PFSK-1 (cell line): ENCODE results near the gene SMARCD3.

Source experiments
- FOXP2 ChIP-seq: optimal IDR thresholded peaks from 2 replicates; pipeline ENCODE3; 2011; ENCODE audit warnings: borderline replicate concordance, control low read depth, inconsistent platforms; ENCODE audit not compliant: insufficient read depth; ENCODE audit errors: extremely low read length, extremely low read depth
- POLR2AphosphoS5 ChIP-seq: IDR thresholded peaks from 2 replicates; pipeline ENCODE4 v1.6.1; 2012; ENCODE audit warnings: low read depth, mild to moderate bottlenecking, control low read depth, low read length, moderate library complexity
- REST ChIP-seq, 2 experiments: IDR thresholded peaks; 2 replicates each; pipeline versions ENCODE4 v1.6.1 to v1.8.0; 2011 to 2012; ENCODE audit warnings: low read depth in 2 of 2, low read length in 2 of 2, control low read depth in 1 of 2, inconsistent platforms in 1 of 2, mild to moderate bottlenecking in 1 of 2, moderate library complexity in 1 of 2; ENCODE audit not compliant: insufficient read depth in 1 of 2
- SIN3A ChIP-seq: IDR thresholded peaks from 2 replicates; pipeline ENCODE4 v1.6.1; 2012; ENCODE audit warnings: mild to moderate bottlenecking, low read length, moderate library complexity, borderline replicate concordance; ENCODE audit not compliant: insufficient read depth
- TAF1 ChIP-seq: IDR thresholded peaks from 2 replicates; pipeline ENCODE4 v1.6.1; 2012; ENCODE audit warnings: low read length, control low read depth, borderline replicate concordance; ENCODE audit not compliant: insufficient read depth

The SMARCD3 gene

GRCh38 chr7:151276666-151277590 lies 28.4 kb upstream of the SMARCD3 start:
- peak; percentile 60 for TF ChIP-seq FOXP2
- no peak for TF ChIP-seq TAF1

- TF ChIP-seq REST (IDR thresholded peaks at IDR 0.05; ENCODE audit: insufficient read depth in 1 of 2, low read depth in 2 of 2, low read length in 2 of 2) (no peak), POLR2AphosphoS5 (no peak)
Measured at GRCh38 chr7:151275813-151276577, 27.5 kb upstream of the SMARCD3 start.

- TF ChIP-seq POLR2AphosphoS5 (no peak), TAF1 (no peak), REST (IDR thresholded peaks at IDR 0.05; ENCODE audit: insufficient read depth in 1 of 2, low read depth in 2 of 2, low read length in 2 of 2) (no peak), SIN3A (no peak), FOXP2 (no peak)
Measured at GRCh38 chr7:151274936-151275812, 26.7 kb upstream of the SMARCD3 start.

- TF ChIP-seq POLR2AphosphoS5 (no peak), TAF1 (no peak), SIN3A (no peak), REST (IDR thresholded peaks at IDR 0.05; ENCODE audit: insufficient read depth in 1 of 2, low read depth in 2 of 2, low read length in 2 of 2) (no peak), FOXP2 (no peak)
Measured at GRCh38 chr7:151274396-151274795, 25.9 kb upstream of the SMARCD3 start.

GRCh38 chr7:151273651-151274390 lies 25.3 kb upstream of the SMARCD3 start:
- TF ChIP-seq REST (IDR thresholded peaks at IDR 0.05; ENCODE audit: insufficient read depth in 1 of 2, low read depth in 2 of 2, low read length in 2 of 2) (no peak), TAF1 (no peak), POLR2AphosphoS5 (no peak), SIN3A (no peak), FOXP2 (no peak)
